Activated B cell treated with CpG ODN at 0.5 μM for 24 hours (primary cell): ENCODE data around the gene TNRC6B. TPM values are rescaled to one million over a fixed set of nuclear protein-coding genes. Genes with fewer than 3 reads are reported as not detected.
"Not testable (repeated sequence)": the region's sequence is repeated elsewhere in the genome, so short reads cannot be mapped to it uniquely, and the experiment has no call there.

ENCODE experiments used
- ATAC-seq: fragments of 200-7000 bp; cut with Tn5 transposase; one replicate; pipeline ENCODE4 v1.10.0; 2021; ENCODE audit warnings: low read depth, mild to moderate bottlenecking, moderate library complexity
- CTCF ChIA-PET: fragments of 350-600 bp; sonication (Branson Sonifier 250); formaldehyde crosslinking; loops from one replicate; lab custom pipeline; 2021; ENCODE audit warnings: antibody characterized with exemption; lab: Charles Lee
- POLR2A ChIA-PET: fragments of 350-600 bp; sonication (Branson Sonifier 250); formaldehyde crosslinking; loops from one replicate; lab custom pipeline; 2021; ENCODE audit warnings: antibody characterized with exemption; lab: Charles Lee
- DNase-seq: peaks from one replicate; pipeline ENCODE4 v3.0.0; 2022
- H3K27ac Mint-ChIP-seq: one replicate; pipeline ENCODE4 v1.8.0; 2020; ENCODE audit warnings: mixed read lengths
- H3K27me3 Mint-ChIP-seq: one replicate; pipeline ENCODE4 v1.8.0; 2021; ENCODE audit warnings: mixed read lengths
- H3K36me3 Mint-ChIP-seq: one replicate; pipeline ENCODE4 v1.8.0; 2021; ENCODE audit warnings: low read depth, mixed read lengths
- H3K4me1 Mint-ChIP-seq: one replicate; pipeline ENCODE4 v1.8.0; 2021; ENCODE audit warnings: mixed read lengths
- H3K4me3 Mint-ChIP-seq: one replicate; pipeline ENCODE4 v1.8.0; 2020; ENCODE audit warnings: mild to moderate bottlenecking, mixed read lengths
- H3K9me3 Mint-ChIP-seq: one replicate; pipeline ENCODE4 v1.8.0; 2020; ENCODE audit warnings: mixed read lengths
- intact Hi-C: fragments of 100-400 bp; cut with micrococcal nuclease; formaldehyde crosslinking; loops from one replicate; pipeline ENCODE4 v1.15.1; 2024
- total RNA-seq: library from RNA; stranded (reverse); gene quantifications from 2 replicates; pipeline ENCODE4 v1.2.3, GENCODE V29; 2022
- TF ChIP-seq, protein P1 (sequence below): fragments of 200-600 bp; IDR thresholded peaks from one replicate; pipeline ENCODE4 v1.8.0; 2022; ENCODE audit warnings: antibody characterized with exemption, mild to moderate bottlenecking

TNRC6B gene
- total RNA-seq, 1 donor from 2014 or later: 95.2 TPM

DNA sequence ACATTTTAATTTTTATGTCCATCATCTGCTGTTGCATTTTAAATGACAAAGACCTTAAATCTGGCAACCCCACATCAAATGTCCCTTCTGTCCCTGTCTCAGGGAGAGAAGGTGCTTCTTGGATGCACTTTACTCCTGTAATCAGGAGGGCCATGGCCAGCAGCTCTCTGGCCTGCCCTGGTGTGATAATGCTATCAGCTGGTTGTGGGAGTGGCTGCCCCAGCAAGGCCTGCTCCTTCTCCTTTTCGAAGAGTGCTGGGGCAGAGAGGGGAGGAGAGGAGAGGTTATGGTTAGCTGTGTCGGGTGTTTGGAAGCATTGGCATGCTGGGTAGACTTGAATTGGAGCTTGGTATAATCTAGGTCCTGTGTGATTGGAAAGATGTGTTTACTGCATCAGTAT, 12.8 kb downstream of the TNRC6B start:
- Mint-ChIP-seq H3K4me3 (no peak overlapping the region), H3K27ac (peak overlapping the region; percentile 9), H3K27me3 (no peaks in the 10 kb centered on the region), H3K36me3 (peaks cover 42% of the 10 kb centered on the region), H3K4me1 (peaks cover 56% of the 10 kb centered on the region), H3K9me3 (no peaks in the 10 kb centered on the region)
- DNase-seq (no peak), ATAC-seq (no peak)
- TF ChIP-seq, protein P1, sequence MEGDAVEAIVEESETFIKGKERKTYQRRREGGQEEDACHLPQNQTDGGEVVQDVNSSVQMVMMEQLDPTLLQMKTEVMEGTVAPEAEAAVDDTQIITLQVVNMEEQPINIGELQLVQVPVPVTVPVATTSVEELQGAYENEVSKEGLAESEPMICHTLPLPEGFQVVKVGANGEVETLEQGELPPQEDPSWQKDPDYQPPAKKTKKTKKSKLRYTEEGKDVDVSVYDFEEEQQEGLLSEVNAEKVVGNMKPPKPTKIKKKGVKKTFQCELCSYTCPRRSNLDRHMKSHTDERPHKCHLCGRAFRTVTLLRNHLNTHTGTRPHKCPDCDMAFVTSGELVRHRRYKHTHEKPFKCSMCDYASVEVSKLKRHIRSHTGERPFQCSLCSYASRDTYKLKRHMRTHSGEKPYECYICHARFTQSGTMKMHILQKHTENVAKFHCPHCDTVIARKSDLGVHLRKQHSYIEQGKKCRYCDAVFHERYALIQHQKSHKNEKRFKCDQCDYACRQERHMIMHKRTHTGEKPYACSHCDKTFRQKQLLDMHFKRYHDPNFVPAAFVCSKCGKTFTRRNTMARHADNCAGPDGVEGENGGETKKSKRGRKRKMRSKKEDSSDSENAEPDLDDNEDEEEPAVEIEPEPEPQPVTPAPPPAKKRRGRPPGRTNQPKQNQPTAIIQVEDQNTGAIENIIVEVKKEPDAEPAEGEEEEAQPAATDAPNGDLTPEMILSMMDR: no peak
- ChIA-PET POLR2A (interaction anchor here (1.5 kb wide), 1 partner anchor 30 kb away, joined by 3 read pairs; no protein-coding TSS in a partner anchor), CTCF (no interaction called here)
- intact Hi-C loops: no loop called here

DNA sequence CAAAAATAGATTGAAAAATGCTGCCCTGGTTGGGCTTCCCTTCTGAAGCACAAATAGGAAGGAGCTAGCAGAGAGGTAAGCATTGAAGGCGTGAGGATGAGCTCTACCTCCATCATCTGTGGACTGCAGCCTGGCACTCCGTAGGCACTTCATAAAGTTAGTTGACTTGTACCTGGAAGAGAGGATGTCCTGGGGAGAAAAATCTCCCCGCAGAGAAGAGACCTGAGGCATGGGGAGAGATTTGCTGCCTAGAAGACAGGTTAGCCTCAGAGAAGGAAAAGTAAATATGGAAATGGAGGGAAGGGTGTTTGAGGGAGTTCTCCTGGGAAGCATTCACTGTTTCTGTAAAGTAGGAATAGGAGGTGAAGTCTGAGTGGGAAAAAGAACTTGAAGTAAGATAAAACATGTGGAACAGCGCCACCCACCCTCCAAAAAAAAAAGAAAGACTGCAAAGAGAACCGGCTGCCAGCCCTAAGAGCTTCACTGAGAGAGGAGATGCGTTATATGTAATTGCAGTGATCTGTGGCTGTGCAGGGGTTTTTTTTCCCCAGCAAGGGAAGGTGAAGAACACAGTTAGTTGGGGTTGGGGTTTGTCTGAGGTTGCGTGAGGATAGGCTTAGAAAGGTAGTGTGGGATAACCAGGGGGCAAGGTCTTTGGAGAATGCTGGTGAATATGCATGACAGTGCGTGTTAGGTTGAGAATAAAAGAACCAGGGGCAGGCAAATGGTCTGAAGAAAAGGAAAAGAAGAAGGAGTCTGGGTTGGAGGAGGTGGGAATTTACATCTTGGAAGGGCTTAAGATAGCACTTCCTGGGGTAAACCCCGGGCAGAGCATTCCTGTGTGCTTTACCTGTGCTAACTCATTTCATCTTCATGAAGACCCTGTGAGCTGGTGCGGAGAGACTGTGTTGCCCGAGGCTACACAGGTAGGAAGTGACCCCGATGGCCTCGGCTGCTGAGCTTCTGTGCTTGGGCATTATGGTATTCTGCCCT, 16.0 kb downstream of the TNRC6B start:
- H3K4me3 Mint-ChIP-seq: no peak overlapping the region

DNA sequence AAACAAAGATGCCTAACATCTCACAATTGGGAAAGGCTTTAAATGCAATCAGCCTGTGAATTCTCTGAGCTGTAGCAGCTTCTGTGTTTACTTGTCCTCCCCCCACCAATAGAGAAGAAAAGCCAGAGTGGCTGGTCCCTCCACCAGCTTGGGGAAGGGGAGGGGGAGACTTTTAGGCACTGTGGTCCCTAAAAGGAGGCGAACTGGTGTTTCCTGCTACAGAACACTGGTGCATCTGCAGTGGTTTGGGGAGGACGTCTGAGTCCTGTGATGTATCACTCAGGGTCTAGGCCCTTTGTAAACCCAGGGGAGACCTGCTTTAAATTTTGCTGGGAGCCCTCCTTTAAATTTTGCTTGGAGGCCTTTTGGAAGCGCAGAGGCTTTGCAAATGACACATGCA, 16.9 kb downstream of the TNRC6B start:
- no peaks in the 10 kb centered on the region for H3K27me3 Mint-ChIP-seq
- H3K4me3 Mint-ChIP-seq: no peak overlapping the region
- peaks cover 49% of the 10 kb centered on the region for H3K36me3 Mint-ChIP-seq
- POLR2A ChIA-PET: interaction anchor here (1.7 to 2.1 kb wide), 2 partner anchors 16 to 150 kb away, joined by 5 to 8 read pairs; no protein-coding TSS in a partner anchor
- no peaks in the 10 kb centered on the region for H3K9me3 Mint-ChIP-seq
- intact Hi-C loops: no loop called here
- TF ChIP-seq, protein P1: no peak
- ATAC-seq: no peak
- H3K27ac Mint-ChIP-seq: no peak overlapping the region
- CTCF ChIA-PET: no interaction called here
- H3K4me1 Mint-ChIP-seq: peaks cover 80% of the 10 kb centered on the region
- DNase-seq: no peak

More for the DNA sequence above, 16.0 kb downstream of the TNRC6B start:
- POLR2A ChIA-PET: interaction anchor here (1.6 to 1.7 kb wide), 2 partner anchors 16 to 149 kb away, joined by 5 read pairs; partner anchors contain the start of gene TNRC6B
- Mint-ChIP-seq H3K9me3 (no peaks in the 10 kb centered on the region), H3K36me3 (peaks cover 41% of the 10 kb centered on the region), H3K27ac (peak overlapping the region; percentile 13), H3K27me3 (no peaks in the 10 kb centered on the region), H3K4me1 (peaks cover 74% of the 10 kb centered on the region)
- DNase-seq: no peak
- CTCF ChIA-PET: interaction anchor here (0.6 kb wide), 1 partner anchor 36 kb away, joined by 3 read pairs; no protein-coding TSS in a partner anchor
- intact Hi-C loops: no loop called here
- no peak for ATAC-seq
- TF ChIP-seq, protein P1: no peak

DNA sequence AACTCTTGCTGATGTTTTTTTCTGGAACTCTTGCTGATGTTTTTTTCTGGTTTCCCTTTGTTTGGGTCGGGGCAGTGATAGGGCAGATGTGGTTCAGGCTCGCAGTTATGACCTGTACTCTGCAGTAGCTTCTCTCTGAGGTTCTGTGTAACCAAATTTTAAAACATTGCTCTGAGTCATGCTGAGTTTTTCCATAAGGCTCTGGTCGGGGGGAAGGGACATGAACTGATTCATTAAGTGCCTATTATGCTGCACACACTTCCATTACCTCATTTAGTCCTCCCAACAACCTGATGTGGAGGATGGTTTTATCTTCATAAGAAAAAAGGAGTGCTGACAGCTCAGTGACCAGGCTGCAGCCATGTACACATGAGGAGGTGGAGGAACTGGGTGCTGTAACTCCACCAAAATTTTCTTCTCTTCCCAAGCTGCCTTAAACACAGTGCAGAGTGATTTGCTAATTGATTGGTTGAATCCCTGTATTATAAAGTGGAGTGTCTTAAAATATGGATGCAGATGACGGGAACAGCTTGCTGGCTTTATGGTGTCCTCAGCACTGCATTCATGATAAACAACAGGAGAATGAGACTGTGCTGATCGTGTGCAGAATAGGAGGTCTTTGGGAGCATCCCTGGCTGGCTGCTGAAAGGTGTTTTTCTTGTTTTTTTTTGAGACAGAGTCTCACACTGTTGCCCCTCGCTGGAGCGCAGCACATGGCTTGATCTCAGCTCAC, 19.1 kb downstream of the TNRC6B start:
- intact Hi-C loops: loop anchor here (2.0 kb wide), 1 partner anchor 14 kb away; no protein-coding TSS in a partner anchor
- TF ChIP-seq, protein P1: no peak
- Mint-ChIP-seq H3K27me3 (no peaks in the 10 kb centered on the region), H3K36me3 (peaks cover 39% of the 10 kb centered on the region), H3K4me3 (peak overlapping the region; percentile 2), H3K27ac (peak overlapping the region; percentile 43), H3K9me3 (no peaks in the 10 kb centered on the region), H3K4me1 (peaks cover 81% of the 10 kb centered on the region)
- ChIA-PET POLR2A (interaction anchor here (0.7 to 2.1 kb wide), 5 partner anchors 13 to 564 kb away, joined by 3 to 8 read pairs (median 3); no protein-coding TSS in a partner anchor), CTCF (no interaction called here)
- DNase-seq (no peak), ATAC-seq (peak; percentile 81)

DNA sequence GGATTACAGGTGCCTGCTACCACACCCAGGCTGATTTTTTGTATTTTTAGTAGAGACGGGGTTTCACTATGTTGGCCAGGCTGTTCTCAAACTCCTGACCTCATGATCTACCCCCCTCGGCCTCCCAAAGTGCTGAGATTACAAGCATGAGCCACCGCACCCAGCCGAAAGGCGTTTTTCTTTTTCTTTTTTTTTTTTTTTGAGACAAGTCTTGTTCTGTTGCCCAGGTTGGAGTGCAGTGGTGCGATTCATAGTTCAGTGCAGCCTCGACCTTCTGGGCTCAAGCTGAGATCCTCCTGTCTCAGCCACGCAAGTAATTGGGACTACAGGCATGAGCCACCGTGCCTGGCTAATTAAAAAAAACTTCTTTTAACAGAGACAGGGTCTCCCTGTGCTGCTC, 19.7 kb downstream of the TNRC6B start:
- ATAC-seq, DNase-seq, CTCF ChIA-PET, H3K27me3 Mint-ChIP-seq, H3K4me3 Mint-ChIP-seq, H3K9me3 Mint-ChIP-seq: not testable (repeated sequence)
- H3K27ac Mint-ChIP-seq: peak overlapping the region; percentile 43
- H3K36me3 Mint-ChIP-seq: peaks cover 39% of the 10 kb centered on the region
- intact Hi-C loops: loop anchor here (2.0 kb wide), 1 partner anchor 13 kb away; no protein-coding TSS in a partner anchor
- peaks cover 82% of the 10 kb centered on the region for H3K4me1 Mint-ChIP-seq
- POLR2A ChIA-PET: interaction anchor here (0.7 to 1.6 kb wide), 4 partner anchors 12 to 414 kb away, joined by 3 to 4 read pairs (median 4); no protein-coding TSS in a partner anchor
